ENCODE results near the gene LBHD1.
A peak's percentile ranks its signal among the peaks of the same experiment; 100 is the strongest.
"Not testable (repeated sequence)": the region's sequence is repeated elsewhere in the genome, so short reads cannot be mapped to it uniquely, and the experiment has no call there.

Gene LBHD1

GRCh38 chr11:62676698-62677097, 4.6 kb upstream of the LBHD1 start:
- TF ChIP-seq POLR2AphosphoS5 (IDR thresholded peaks at IDR 0.05; ENCODE audit: low read depth), result no peak
- no peak for TF ChIP-seq CTCF (IDR thresholded peaks at IDR 0.05; ENCODE audit: insufficient read depth, low read length)
- no peak for DNase-seq (ENCODE audit: low read depth in 1 of 2, low spot score in 1 of 2)
- no peak overlapping the region for H3K4me3 ChIP-seq (replicated peaks; ENCODE audit: insufficient read depth, low read length)
- no peak overlapping the region for H3K27ac ChIP-seq (replicated peaks)
- no peaks in the 10 kb centered on the region for H3K27me3 ChIP-seq (ENCODE audit: insufficient read depth, poor library complexity, severe bottlenecking)

- DNase-seq (ENCODE audit: low read depth in 1 of 2, low spot score in 1 of 2); H3K4me3 ChIP-seq (replicated peaks; ENCODE audit: insufficient read depth, low read length); H3K27me3 ChIP-seq (ENCODE audit: insufficient read depth, poor library complexity, severe bottlenecking); H3K27ac ChIP-seq (replicated peaks): not testable (repeated sequence)
Observed at GRCh38 chr11:62675415-62675814, 3.3 kb upstream of the LBHD1 start.

GRCh38 chr11:62673196-62673525, 1.1 kb upstream of the LBHD1 start:
- Histone ChIP-seq H3K27ac (replicated peaks) (peak overlapping the region; percentile 97), H3K27me3 (ENCODE audit: insufficient read depth, poor library complexity, severe bottlenecking) (no peaks in the 10 kb centered on the region), H3K4me3 (replicated peaks; ENCODE audit: insufficient read depth, low read length) (peak overlapping the region; percentile 67)
- no peak for DNase-seq (ENCODE audit: low read depth in 1 of 2, low spot score in 1 of 2)
- no peak for TF ChIP-seq POLR2AphosphoS5 (IDR thresholded peaks at IDR 0.05; ENCODE audit: low read depth)
- TF ChIP-seq SPI1 (IDR thresholded peaks at IDR 0.05; ENCODE audit: borderline replicate concordance, low read depth), result no peak
- TF ChIP-seq REST (IDR thresholded peaks at IDR 0.05; ENCODE audit: insufficient replicate concordance, low read depth), result no peak
- TF ChIP-seq CTCF (IDR thresholded peaks at IDR 0.05; ENCODE audit: insufficient read depth, low read length), result no peak
- no peak for TF ChIP-seq GABPA (IDR thresholded peaks at IDR 0.05; ENCODE audit: low read depth)

GRCh38 chr11:62671236-62671607, 845 bp downstream of the LBHD1 start:
- Histone ChIP-seq H3K4me3 (replicated peaks; ENCODE audit: insufficient read depth, low read length) (peak overlapping the region; percentile 67), H3K27me3 (ENCODE audit: insufficient read depth, poor library complexity, severe bottlenecking) (no peaks in the 10 kb centered on the region), H3K27ac (replicated peaks) (peak overlapping the region; percentile 97)
- DNase-seq (ENCODE audit: low read depth in 1 of 2, low spot score in 1 of 2), result no peak
- TF ChIP-seq CTCF (IDR thresholded peaks at IDR 0.05; ENCODE audit: insufficient read depth, low read length) (no peak), GABPA (IDR thresholded peaks at IDR 0.05; ENCODE audit: low read depth) (no peak), SPI1 (IDR thresholded peaks at IDR 0.05; ENCODE audit: borderline replicate concordance, low read depth) (no peak), REST (IDR thresholded peaks at IDR 0.05; ENCODE audit: insufficient replicate concordance, low read depth) (no peak), POLR2AphosphoS5 (IDR thresholded peaks at IDR 0.05; ENCODE audit: low read depth) (no peak; the same call in 1 of the 2 replicates)
